Globus pallidus (tissue), 1 donor: ENCODE data around the gene SERF2.
"Not testable (repeated sequence)": the region's sequence is repeated elsewhere in the genome, so short reads cannot be mapped to it uniquely, and the experiment has no call there.

Experiments
- DNase-seq: peaks from one replicate; pipeline ENCODE4 v3.0.0-alpha.2; 2015; ENCODE audit warnings: low spot score

SERF2 gene

GRCh38 chr15:43830691-43831275, 38.7 kb downstream of the SERF2 start:
- DNase-seq, result not testable (repeated sequence)

DNA sequence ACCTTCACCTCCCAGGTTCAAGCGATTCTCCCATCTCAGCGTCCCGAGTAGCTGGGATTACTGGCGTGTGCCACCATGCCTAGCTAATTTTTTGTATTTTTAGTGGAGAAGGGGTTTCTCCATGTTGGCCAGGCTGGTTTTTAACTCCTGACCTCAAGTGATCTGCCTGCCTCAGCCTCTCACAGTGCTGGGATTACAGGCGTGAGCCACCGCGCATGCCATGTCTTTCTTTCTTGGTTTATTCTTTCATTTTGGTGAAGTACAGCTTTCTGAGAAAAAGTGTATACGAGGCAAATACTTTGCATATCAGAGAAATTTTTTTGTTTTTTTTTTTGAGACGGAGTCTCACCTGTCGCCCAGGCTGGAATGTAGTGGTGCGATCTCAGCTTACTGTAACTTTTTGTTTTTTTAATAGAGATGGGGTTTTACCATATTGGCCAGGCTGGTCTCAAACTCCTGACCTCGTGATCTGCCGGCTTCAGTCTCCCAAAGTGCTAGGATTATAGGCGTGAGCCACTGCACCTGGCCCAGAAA, 39.5 kb downstream of the SERF2 start:
- not testable (repeated sequence) for DNase-seq

DNA sequence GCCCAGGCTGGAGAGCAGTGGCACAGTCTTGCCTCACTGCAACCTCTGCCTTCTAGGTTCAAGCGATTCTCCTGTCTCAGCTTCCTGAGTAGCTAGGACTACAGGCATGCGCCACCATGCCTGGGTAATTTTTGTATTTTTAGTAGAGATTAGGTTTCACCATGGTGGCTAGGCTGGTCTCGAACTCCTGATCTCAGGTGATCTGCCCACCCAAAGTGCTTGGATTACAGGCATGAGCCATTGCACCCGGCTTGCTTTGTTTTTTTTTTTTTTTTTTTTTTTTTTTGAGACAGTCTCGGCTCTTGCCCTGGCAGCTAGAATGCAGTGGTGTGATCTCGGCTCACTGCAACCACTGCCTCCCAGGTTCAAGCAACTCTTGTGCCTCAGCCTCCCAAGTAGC, 40.4 kb downstream of the SERF2 start:
- DNase-seq, result not testable (repeated sequence)

DNA sequence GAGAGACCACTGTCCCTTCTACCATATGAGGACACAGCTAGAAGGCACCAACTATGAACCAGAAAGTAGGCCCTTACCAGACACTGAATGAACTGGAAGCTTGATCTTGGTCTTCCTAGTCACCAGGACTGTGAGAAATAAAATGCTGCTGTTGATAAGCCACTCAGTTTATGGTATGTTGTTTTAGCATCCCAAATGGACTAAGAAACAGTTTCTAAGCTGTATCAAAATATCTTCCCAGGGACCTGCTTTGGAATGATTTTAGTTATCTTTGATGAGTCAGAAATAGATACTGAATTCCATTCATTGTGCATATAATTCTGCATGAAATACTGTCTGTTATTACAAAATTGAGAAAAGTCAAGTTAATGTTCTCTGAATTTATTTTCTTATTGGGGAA, 53.3 kb downstream of the SERF2 start:
- no peak for DNase-seq
